ENCODE measurements around the gene PLCL1. TPM values are rescaled to one million over a fixed set of nuclear protein-coding genes. Genes with fewer than 3 reads are reported as not detected.
A peak's percentile ranks its signal among the peaks of the same experiment; 100 is the strongest.

Gene PLCL1
- total and polyA plus RNA-seq, 7 donors, result 4.3 to 25.4 (median 12.6) TPM

- intact Hi-C loops (cut with DNase I), result loop anchor here in 1 of 2 donors (5.0 kb wide), 1 partner anchor 341 kb away; no protein-coding TSS in a partner anchor
- Histone ChIP-seq H3K4me3 (no peak overlapping the region), H3K4me1 (peaks cover 37% of the 10 kb centered on the region), H3K36me3 (ENCODE audit: insufficient read depth in 1 of 2, low read depth in 1 of 2) (no peaks in the 10 kb centered on the region), H3K27ac (no peak overlapping the region), H3K9me3 (no peaks in the 10 kb centered on the region), H3K27me3 (ENCODE audit: insufficient read depth in 3 of 3, low read length in 2 of 3) (no peaks in the 10 kb centered on the region)
- no peak for ATAC-seq
- TF ChIP-seq, protein P1, sequence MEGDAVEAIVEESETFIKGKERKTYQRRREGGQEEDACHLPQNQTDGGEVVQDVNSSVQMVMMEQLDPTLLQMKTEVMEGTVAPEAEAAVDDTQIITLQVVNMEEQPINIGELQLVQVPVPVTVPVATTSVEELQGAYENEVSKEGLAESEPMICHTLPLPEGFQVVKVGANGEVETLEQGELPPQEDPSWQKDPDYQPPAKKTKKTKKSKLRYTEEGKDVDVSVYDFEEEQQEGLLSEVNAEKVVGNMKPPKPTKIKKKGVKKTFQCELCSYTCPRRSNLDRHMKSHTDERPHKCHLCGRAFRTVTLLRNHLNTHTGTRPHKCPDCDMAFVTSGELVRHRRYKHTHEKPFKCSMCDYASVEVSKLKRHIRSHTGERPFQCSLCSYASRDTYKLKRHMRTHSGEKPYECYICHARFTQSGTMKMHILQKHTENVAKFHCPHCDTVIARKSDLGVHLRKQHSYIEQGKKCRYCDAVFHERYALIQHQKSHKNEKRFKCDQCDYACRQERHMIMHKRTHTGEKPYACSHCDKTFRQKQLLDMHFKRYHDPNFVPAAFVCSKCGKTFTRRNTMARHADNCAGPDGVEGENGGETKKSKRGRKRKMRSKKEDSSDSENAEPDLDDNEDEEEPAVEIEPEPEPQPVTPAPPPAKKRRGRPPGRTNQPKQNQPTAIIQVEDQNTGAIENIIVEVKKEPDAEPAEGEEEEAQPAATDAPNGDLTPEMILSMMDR (IDR thresholded peaks at IDR 0.05), result no peak
- WGBS, 3 donors, result 88 to 91% (median 90%) methylated on average over 3 of the region's 3 CpGs
- no peak for DNase-seq
These were observed 63.8 kb downstream of the PLCL1 start for GRCh38 chr2:197868206-197868605.

GRCh38 chr2:197869041-197869440 is 64.6 kb downstream of the PLCL1 start:
- H3K4me1 ChIP-seq, result peaks cover 41% of the 10 kb centered on the region
- WGBS, 3 donors, result 68 to 86% (median 70%) methylated on average over 2 of the region's 2 CpGs
- intact Hi-C loops (cut with DNase I), result loop anchor here in 1 of 2 donors (5.0 kb wide), 1 partner anchor 342 kb away; no protein-coding TSS in a partner anchor
- DNase-seq (no peak), ATAC-seq (no peak)
- TF ChIP-seq, protein P1 (IDR thresholded peaks at IDR 0.05), result no peak
- H3K9me3 ChIP-seq, result no peaks in the 10 kb centered on the region
- H3K4me3 ChIP-seq, result no peak overlapping the region
- H3K36me3 ChIP-seq (ENCODE audit: insufficient read depth in 1 of 2, low read depth in 1 of 2), result no peaks in the 10 kb centered on the region
- no peaks in the 10 kb centered on the region for H3K27me3 ChIP-seq (ENCODE audit: insufficient read depth in 3 of 3, low read length in 2 of 3)
- no peak overlapping the region for H3K27ac ChIP-seq

DNA sequence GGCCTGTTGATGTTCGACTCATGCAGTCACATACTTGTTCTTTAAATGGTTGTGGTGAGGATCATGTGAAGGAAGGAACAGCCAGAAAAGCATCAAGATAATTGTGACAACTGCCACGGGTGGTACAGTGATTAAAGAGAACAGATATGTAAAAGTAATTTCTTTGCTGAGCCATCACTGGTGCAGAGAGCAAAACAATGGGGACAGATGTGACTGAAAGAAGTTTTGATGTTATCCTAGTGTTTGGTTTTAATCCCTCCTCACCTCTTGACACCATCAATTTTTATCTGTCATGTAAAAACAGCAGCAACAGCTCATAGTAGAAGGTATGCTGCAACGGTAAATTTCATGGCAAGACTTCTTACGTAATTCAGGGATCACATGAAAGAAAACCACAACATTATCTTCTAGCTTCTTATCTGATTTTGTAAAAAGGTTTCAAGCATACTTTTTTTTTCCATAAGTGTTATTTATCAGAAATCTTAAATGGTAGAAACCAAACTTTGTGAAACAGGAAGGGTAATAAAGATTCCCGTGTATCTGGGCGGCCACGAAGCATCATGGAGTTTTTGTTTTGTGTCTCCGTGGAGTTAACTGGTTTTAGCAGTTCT is 65.2 kb downstream of the PLCL1 start:
- intact Hi-C loops (cut with DNase I), result loop anchor here in 1 of 2 donors (5.0 kb wide), 1 partner anchor 342 kb away; no protein-coding TSS in a partner anchor
- H3K4me1 ChIP-seq, result peaks cover 41% of the 10 kb centered on the region
- 63 to 74% (median 67%) methylated on average over 8 of the region's 8 CpGs for WGBS, 3 donors

GRCh38 chr2:197870137-197870536 is 65.7 kb downstream of the PLCL1 start:
- H3K27ac ChIP-seq, result no peak overlapping the region
- no peak overlapping the region for H3K4me3 ChIP-seq
- intact Hi-C loops (cut with DNase I), result no loop called here
- DNase-seq (no peak), ATAC-seq (no peak)
- H3K36me3 ChIP-seq (ENCODE audit: insufficient read depth in 1 of 2, low read depth in 1 of 2), result no peaks in the 10 kb centered on the region
- H3K27me3 ChIP-seq (ENCODE audit: insufficient read depth in 3 of 3, low read length in 2 of 3), result no peaks in the 10 kb centered on the region
- no peaks in the 10 kb centered on the region for H3K9me3 ChIP-seq
- TF ChIP-seq, protein P1 (IDR thresholded peaks at IDR 0.05), result no peak
- WGBS, 3 donors, result 94 to 95% (median 95%) methylated on average over 2 of the region's 2 CpGs
- H3K4me1 ChIP-seq, result peaks cover 41% of the 10 kb centered on the region

More for the DNA sequence above, 65.2 kb downstream of the PLCL1 start:
- Histone ChIP-seq H3K9me3 (no peaks in the 10 kb centered on the region), H3K27me3 (ENCODE audit: insufficient read depth in 3 of 3, low read length in 2 of 3) (no peaks in the 10 kb centered on the region), H3K27ac (peak overlapping the region; percentile 11), H3K36me3 (ENCODE audit: insufficient read depth in 1 of 2, low read depth in 1 of 2) (no peaks in the 10 kb centered on the region), H3K4me3 (no peak overlapping the region)
- DNase-seq (no peak), ATAC-seq (peak in 2 of 4 donors; percentile 31 to 48)
- TF ChIP-seq, protein P1 (IDR thresholded peaks at IDR 0.05), result no peak
